GM12801 (cell line): ENCODE results near the gene PPIP5K1.

Experiments used
- CTCF ChIP-seq: IDR thresholded peaks from one replicate; pipeline ENCODE4 v1.5.1; 2011; ENCODE audit warnings: control low read depth; ENCODE audit not compliant: insufficient read length; ENCODE audit errors: extremely low read depth

PPIP5K1 gene

GRCh38 chr15:43499635-43500034 lies 90.4 kb downstream of the PPIP5K1 start:
- no peak for TF ChIP-seq CTCF

- TF ChIP-seq CTCF, result no peak
Observed at GRCh38 chr15:43498990-43499389, 91.0 kb downstream of the PPIP5K1 start.

- TF ChIP-seq CTCF, result no peak
Observed at GRCh38 chr15:43493703-43494472, 96.1 kb downstream of the PPIP5K1 start.

GRCh38 chr15:43492673-43493601 lies 97.1 kb downstream of the PPIP5K1 start, which contains the start of gene TP53BP1:
TP53BP1 (minus strand) TSS chr15:43493156; CDS start chr15:43493043, 113 bp downstream.
- TF ChIP-seq CTCF, result no peak

GRCh38 chr15:43492266-43492665 lies 97.7 kb downstream of the PPIP5K1 start:
- no peak for TF ChIP-seq CTCF

- no peak for TF ChIP-seq CTCF
Observed at GRCh38 chr15:43489191-43489590, 100.8 kb downstream of the PPIP5K1 start.

- no peak for TF ChIP-seq CTCF
Observed at GRCh38 chr15:43488790-43489189, 101.2 kb downstream of the PPIP5K1 start.
